ENCODE results near the gene SUV39H1.
"Not testable (repeated sequence)": the region's sequence is repeated elsewhere in the genome, so short reads cannot be mapped to it uniquely, and the experiment has no call there.

SUV39H1 gene

GRCh38 chrX:48696301-48696908 lies at the start of gene SUV39H1:
TSS of gene SUV39H1 (plus strand) at chrX:48696734. CDS start at chrX:48696785, 51 bp downstream.
- in situ Hi-C loops (cut with MboI; ENCODE audit: low sequenced_read_pairs), result no loop called here

- in situ Hi-C loops (cut with MboI; ENCODE audit: low sequenced_read_pairs), result no loop called here
These were observed 48.2 kb upstream of the SUV39H1 start for GRCh38 chrX:48648336-48648751.

GRCh38 chrX:48649102-48649501 lies 47.4 kb upstream of the SUV39H1 start:
- in situ Hi-C loops (cut with MboI; ENCODE audit: low sequenced_read_pairs), result no loop called here

- in situ Hi-C loops (cut with MboI; ENCODE audit: low sequenced_read_pairs), result loop anchor here (10.0 kb wide), 1 partner anchor 293 kb away; no protein-coding TSS in a partner anchor
These were observed 44.4 kb upstream of the SUV39H1 start for GRCh38 chrX:48652055-48652579.

- in situ Hi-C loops (cut with MboI; ENCODE audit: low sequenced_read_pairs), result loop anchor here (10.0 kb wide), 1 partner anchor 290 kb away; no protein-coding TSS in a partner anchor
These were observed 41.8 kb upstream of the SUV39H1 start for GRCh38 chrX:48654746-48655145.

GRCh38 chrX:48659686-48660085 lies 36.8 kb upstream of the SUV39H1 start:
- in situ Hi-C loops (cut with MboI; ENCODE audit: low sequenced_read_pairs), result loop anchor here (10.0 kb wide), 1 partner anchor 285 kb away; no protein-coding TSS in a partner anchor

GRCh38 chrX:48663241-48663640 lies 33.3 kb upstream of the SUV39H1 start:
- in situ Hi-C loops (cut with MboI; ENCODE audit: low sequenced_read_pairs), result no loop called here

DNA sequence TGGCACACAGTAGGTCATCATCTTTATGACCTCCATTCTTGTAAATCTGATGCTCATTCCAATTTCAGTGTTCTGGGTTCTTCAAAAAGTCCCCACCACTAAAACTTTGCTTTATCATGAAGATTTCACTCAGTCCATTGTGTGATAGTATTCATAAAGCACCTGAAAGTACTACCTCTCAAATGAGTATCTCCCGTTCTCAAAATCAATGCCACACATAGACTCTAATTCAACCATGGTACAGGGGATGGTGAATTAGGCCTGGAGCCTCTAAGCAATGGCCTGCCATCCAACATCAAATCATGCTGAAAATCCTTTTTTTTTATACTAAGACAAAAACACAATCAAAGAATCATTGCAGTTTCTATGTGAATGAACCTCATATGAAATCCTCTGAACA lies 32.4 kb upstream of the SUV39H1 start:
- in situ Hi-C loops (cut with MboI; ENCODE audit: low sequenced_read_pairs), result no loop called here

DNA sequence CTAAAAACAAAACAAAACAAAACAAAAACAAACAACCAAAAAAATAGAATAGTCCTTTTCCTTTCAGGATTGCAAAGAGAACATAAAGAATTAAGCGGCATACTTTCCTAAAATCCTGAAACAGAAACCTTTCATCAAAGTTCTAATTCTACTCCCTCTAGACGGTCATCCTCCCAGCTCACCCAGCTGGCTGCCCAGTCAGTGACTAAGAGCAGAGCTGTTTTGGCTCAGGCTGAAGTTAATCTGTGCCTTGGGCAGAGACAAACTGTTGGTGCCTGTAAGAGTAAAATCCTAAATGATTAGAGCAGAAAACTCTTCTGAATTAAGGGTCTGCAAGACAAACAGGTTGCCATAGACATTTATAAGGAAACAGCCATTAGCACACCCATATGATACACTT lies 30.5 kb upstream of the SUV39H1 start:
- in situ Hi-C loops (cut with MboI; ENCODE audit: low sequenced_read_pairs), result no loop called here

DNA sequence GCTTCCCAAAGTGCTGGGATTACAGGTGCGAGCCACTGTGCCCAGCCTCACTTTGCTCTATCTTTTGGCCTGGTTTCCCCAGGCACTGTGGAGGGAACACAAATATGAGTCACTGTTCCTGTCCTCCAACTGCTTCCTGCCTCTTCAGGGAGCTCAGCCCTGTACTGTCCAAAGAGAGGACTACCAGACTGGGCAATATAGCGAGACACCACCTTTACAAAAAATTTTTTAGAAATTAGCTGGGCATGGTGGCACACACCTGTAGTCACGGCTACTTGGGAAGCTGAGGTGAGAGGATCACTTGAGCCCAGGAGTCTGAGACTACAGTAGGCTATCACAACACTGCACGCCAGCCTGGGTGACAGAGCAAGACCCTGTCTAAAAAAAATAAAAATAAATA lies 29.9 kb upstream of the SUV39H1 start:
- in situ Hi-C loops (cut with MboI; ENCODE audit: low sequenced_read_pairs), result no loop called here

DNA sequence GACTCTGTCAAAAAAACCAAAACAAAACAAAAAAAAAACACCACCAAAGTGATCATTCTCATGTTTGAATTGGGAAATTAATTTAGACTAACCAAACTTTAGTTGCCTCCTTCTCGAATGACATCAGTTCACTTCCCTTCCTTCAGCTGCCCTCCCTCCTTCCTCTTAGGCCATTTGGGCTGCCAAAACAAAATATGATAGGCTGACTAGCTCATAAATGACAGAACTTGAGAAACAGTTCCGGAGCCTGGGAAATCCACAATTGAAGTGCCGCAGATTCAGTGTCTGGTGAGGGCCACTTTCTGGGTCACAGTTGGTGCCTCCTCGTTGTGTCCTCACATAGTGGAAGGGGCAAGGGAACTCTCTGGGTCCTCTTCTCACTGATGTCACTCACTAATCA lies 29.0 kb upstream of the SUV39H1 start:
- in situ Hi-C loops (cut with MboI; ENCODE audit: low sequenced_read_pairs), result no loop called here

- in situ Hi-C loops (cut with MboI; ENCODE audit: low sequenced_read_pairs), result not testable (repeated sequence)
These were observed 28.3 kb upstream of the SUV39H1 start for GRCh38 chrX:48668187-48668586.

DNA sequence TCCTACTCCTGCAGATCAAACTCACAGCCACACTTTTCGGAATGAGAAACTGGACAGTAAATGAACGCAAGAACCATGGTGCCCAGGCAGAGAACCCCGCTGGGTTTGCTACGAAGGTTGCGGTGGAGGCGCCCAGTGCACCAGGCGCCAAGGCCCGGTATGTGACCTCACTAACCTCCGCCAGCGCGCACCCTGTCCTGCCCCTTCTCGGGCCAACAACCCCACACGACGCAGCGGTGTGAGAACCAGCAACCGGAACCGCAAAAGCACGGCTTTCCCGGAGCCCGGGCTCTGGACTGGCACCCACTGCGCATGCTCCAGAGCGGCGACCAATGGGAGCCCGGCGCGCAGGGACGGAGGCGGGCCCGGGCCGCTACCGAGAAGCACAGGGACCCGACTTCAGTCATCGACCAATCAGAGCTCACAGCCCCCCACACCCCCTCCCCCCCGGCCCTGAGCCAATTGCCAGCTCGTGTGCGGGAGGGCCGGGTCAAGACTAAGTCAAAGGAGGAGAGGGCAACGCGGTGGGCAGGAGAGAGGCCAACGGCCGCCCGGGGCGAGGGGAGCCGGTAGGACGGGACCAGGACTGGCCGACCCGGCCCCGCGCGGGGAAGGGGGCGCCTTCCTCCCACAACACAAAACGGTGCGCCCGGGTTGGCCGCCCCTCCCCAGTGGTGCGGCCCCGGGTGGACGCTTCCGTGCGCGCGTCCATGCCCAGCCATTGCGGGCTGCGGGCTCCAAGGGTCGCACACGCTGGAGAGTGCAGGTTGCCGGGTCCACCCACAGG lies 20.2 kb upstream of the SUV39H1 start:
- in situ Hi-C loops (cut with MboI; ENCODE audit: low sequenced_read_pairs), result no loop called here

- in situ Hi-C loops (cut with MboI; ENCODE audit: low sequenced_read_pairs), result no loop called here
These were observed 19.7 kb upstream of the SUV39H1 start for GRCh38 chrX:48676893-48677270.

- in situ Hi-C loops (cut with MboI; ENCODE audit: low sequenced_read_pairs), result no loop called here
These were observed 19.0 kb upstream of the SUV39H1 start for GRCh38 chrX:48677516-48677915.

DNA sequence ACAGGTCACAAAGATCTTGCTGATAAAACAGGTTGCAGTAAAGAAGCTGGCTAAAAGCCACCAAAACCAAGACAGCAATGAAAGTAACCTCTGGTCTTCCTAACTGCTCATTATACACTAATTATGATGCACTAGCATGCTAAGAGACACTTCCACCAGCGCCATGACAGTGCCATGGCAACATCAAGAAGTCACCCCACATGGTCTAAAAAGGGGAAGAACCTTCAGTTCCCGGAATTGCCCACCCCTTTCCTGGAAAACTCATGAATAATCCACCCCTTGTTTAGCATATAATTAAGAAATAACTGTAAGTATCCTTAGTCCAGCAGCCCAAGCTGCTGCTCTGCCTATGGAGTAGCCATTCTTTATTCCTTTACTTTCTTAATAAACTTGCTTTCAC lies 16.1 kb upstream of the SUV39H1 start:
- in situ Hi-C loops (cut with MboI; ENCODE audit: low sequenced_read_pairs), result not testable (repeated sequence)

DNA sequence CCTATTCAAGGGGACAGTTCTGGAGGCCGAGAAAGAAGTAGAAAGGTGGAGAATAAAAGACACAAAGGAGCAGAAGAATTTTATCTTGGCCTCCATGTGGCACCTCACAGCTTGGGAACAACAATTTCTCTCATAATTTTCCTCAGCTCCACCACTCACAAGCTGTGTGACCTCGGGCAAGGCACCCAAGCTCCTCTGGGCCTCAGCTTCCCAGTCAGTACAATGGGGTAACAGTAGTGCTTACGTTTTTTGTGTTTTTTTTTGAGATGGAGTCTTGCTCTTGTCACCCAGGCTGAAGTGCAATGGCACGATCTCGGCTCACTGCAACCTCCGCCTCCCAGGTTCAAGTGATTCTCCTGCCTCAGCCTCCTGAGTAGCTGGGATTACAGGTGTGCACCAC lies 15.6 kb upstream of the SUV39H1 start:
- in situ Hi-C loops (cut with MboI; ENCODE audit: low sequenced_read_pairs), result not testable (repeated sequence)

DNA sequence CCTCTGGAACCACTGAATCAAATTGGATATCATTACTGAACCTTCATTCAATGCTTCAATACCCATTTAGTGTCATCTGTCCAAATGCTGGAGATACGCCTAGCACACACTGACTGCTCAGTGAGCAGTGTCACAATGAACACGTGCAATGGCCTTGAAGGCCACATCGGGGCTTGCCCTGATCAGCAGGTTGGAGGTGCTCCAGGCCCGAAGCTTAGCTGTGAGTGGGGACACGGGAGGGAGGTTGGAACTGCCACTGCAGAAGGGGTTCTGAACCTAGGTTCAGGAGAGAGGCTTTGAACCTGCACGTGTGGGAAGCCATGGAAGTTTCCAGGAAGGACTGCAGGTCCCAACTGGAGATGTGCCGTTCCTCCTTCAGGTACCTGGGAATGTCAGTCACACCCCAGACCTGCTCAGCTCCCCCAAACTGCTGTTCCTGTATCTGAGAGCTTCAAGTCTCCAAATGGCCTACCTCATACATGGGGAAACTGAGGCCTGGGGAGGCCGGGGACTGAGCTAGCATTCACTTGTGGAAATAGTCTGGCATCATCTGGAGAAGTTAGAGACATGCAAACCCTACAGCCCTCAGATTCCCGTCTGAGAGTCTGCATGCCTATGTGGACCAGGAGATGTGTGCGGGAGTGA lies 14.9 kb upstream of the SUV39H1 start:
- in situ Hi-C loops (cut with MboI; ENCODE audit: low sequenced_read_pairs), result no loop called here

DNA sequence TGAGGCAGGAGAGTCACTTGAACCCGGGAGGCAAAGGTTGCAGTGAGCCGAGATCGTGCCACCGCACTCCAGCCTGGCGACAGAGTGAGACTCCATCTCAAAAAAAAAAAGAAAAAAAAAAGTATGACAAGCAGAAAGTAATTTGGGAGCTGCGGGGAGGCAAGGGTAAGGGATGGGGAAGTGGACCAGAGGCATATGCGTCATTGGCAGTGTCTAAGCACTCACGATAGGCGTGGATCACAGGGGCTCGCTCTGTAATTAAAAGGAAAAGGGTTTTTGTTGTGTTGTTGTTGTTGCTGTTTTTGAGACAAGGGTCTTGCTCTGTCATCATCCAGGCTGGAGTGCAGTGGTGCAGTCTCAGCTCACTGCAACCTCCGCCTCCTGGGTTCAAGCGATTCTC lies 13.7 kb upstream of the SUV39H1 start:
- in situ Hi-C loops (cut with MboI; ENCODE audit: low sequenced_read_pairs), result not testable (repeated sequence)

DNA sequence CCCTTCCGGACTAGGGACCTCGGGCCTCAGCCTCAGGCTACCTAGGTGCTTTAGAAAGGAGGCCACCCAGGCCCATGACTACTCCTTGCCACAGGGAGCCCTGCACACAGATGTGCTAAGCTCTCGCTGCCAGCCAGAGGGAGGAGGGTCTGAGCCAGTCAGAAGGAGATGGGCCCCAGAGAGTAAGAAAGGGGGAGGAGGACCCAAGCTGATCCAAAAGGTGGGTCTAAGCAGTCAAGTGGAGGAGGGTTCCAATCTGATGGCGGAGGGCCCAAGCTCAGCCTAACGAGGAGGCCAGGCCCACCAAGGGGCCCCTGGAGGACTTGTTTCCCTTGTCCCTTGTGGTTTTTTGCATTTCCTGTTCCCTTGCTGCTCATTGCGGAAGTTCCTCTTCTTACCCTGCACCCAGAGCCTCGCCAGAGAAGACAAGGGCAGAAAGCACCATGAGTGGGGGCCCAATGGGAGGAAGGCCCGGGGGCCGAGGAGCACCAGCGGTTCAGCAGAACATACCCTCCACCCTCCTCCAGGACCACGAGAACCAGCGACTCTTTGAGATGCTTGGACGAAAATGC lies 13.0 kb upstream of the SUV39H1 start, which contains the start of gene WAS:
Gene WAS, plus strand, starts transcription at position 389 of the 572 bp plus-strand sequence. Its CDS starts 55 bp downstream, at position 444.
- in situ Hi-C loops (cut with MboI; ENCODE audit: low sequenced_read_pairs), result no loop called here

GRCh38 chrX:48684134-48684533 lies 12.4 kb upstream of the SUV39H1 start:
- in situ Hi-C loops (cut with MboI; ENCODE audit: low sequenced_read_pairs), result no loop called here

Data from HL-60/S4 (cell line).